Stimulated activated CD4-positive, alpha-beta T cell treated with anti-CD3 and anti-CD28 coated beads, Interleukin-12 subunit alpha, Interleukin-12 subunit beta, amount 100 ng/mL, for 4 hours (primary cell): Measurements from ENCODE around the gene MIR17HG.
A peak's percentile ranks its signal among the peaks of the same experiment; 100 is the strongest.

Source experiments
- DNase-seq: peaks from one replicate; pipeline ENCODE4 v3.0.0-alpha.2; 2020

MIR17HG gene

GRCh38 chr13:91369441-91369831 is 21.9 kb downstream of the MIR17HG start:
- no peak for DNase-seq

- no peak for DNase-seq
Observed at GRCh38 chr13:91370501-91370900, 23.0 kb downstream of the MIR17HG start.

GRCh38 chr13:91372911-91373310 is 25.4 kb downstream of the MIR17HG start:
- no peak for DNase-seq

GRCh38 chr13:91375116-91375729 is 27.7 kb downstream of the MIR17HG start:
- no peak for DNase-seq

GRCh38 chr13:91381371-91381770 is 33.9 kb downstream of the MIR17HG start:
- DNase-seq: no peak

GRCh38 chr13:91383836-91384235 is 36.3 kb downstream of the MIR17HG start:
- DNase-seq: no peak

- DNase-seq: no peak
Observed at GRCh38 chr13:91384896-91385295, 37.4 kb downstream of the MIR17HG start.

- no peak for DNase-seq
Observed at GRCh38 chr13:91389186-91389585, 41.7 kb downstream of the MIR17HG start.

GRCh38 chr13:91397595-91397994 is 50.1 kb downstream of the MIR17HG start:
- no peak for DNase-seq

GRCh38 chr13:91398413-91399188 is 51.1 kb downstream of the MIR17HG start, which contains the start of gene GPC5:
Gene GPC5, plus strand, starts transcription at chr13:91398621.
- peak; percentile 83 for DNase-seq

- DNase-seq: no peak
Observed at GRCh38 chr13:91399189-91400062, 51.9 kb downstream of the MIR17HG start.

GRCh38 chr13:91400063-91400399 is 52.5 kb downstream of the MIR17HG start:
- DNase-seq: no peak

GRCh38 chr13:91400671-91401070 is 53.2 kb downstream of the MIR17HG start:
- DNase-seq: no peak

GRCh38 chr13:91401920-91402319 is 54.4 kb downstream of the MIR17HG start:
- DNase-seq: no peak
